HG03060 (cell line): ENCODE measurements around the gene TPBGL.

Source experiments
- ATAC-seq: cut with Tn5 transposase; IDR thresholded peaks from one replicate; pipeline ENCODE4 v1.9.1; 2021; ENCODE audit warnings: low read depth, moderate number of reproducible peaks; ENCODE audit not compliant: unreplicated experiment

The TPBGL gene, protein sequence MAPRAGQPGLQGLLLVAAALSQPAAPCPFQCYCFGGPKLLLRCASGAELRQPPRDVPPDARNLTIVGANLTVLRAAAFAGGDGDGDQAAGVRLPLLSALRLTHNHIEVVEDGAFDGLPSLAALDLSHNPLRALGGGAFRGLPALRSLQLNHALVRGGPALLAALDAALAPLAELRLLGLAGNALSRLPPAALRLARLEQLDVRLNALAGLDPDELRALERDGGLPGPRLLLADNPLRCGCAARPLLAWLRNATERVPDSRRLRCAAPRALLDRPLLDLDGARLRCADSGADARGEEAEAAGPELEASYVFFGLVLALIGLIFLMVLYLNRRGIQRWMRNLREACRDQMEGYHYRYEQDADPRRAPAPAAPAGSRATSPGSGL

DNA sequence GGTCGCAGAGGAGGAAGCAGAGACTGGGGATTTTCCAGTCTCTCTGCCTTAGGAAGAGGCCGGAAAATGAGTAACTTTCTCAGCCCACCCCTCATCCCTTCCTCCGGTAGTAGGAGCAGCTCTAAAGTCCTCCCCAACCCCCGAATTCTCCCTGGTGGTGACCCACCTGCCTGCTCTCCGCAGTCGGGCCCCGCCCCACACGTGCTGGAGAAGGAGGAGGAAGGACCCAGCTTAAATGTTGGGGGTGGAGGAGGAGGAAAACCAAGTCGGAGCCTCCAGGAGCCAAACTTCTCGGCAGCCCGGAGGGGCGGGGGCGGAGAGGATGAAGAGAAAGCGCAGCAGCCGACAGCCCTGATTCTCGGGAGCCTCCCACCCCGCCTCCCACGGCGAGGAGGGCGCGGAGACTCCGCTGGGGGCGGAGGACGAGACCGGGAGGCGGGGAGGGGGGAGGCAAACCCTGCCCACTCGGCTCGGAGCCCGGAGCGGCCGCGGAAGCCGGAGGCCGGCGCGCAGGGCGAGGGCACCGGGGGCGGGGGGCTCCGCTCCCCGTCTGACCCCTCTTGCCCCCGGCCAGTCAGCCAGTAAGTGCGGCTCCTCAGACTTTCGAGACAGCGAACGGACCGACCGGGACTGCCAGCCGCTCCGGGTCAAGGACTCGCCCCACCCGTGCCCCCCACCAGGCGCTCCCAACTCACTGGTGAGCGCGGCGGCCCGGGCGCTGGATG is at the start of gene TPBGL:
TSS of gene TPBGL (plus strand) at position 464 of the 725 bp plus-strand sequence. CDS start 276 bp downstream, outside the sequence.
- no peak for ATAC-seq

DNA sequence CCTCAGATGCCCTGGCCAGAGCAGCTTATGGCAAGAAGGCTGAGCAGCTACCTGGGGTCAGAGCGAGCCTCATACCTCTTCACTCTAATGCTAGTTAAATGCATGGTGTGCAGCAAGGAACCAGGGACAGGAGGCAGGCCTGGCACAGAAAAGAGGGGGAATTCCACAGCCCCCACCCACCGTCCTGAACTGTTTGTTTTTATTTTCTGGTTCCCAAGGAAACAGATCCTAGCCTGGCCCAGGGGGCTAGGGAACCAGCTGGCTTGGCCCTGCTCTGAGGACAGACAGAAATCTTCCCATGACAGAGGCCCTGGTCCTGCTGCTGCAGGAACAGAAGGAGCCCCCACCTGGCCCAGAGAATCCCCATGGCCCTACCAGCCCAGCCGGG is 49.2 kb upstream of the TPBGL start:
- no peak for ATAC-seq

DNA sequence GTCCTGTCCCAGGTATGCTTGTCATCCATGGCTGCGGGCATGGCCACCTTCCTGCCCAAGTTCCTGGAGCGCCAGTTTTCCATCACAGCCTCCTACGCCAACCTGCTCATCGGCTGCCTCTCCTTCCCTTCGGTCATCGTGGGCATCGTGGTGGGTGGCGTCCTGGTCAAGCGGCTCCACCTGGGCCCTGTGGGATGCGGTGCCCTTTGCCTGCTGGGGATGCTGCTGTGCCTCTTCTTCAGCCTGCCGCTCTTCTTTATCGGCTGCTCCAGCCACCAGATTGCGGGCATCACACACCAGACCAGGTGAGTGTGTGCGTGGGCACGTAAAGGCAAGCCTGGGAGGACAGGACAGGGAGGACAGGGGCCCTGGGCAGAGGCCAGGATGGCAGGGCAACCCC is 47.3 kb upstream of the TPBGL start:
- no peak for ATAC-seq

DNA sequence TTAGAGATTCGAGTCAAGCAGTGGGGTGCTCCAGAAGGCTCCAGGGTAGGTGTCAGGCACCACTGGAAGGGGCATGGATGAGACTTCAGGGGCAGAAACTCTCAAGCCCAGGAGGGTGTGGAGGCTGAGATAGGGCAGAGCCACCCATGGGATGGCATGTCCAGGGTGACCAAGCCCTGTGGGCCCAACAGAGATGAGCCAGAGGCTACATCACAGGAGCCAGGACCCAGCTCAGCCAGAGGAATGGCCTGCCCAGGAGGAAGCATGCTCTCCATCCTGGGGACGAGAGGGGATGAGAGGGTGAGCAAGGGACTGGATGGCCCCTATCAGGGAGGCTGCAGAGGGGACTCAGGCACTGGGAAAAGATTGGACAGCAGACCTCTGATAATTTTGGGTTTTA is 46.9 kb upstream of the TPBGL start:
- ATAC-seq: no peak

DNA sequence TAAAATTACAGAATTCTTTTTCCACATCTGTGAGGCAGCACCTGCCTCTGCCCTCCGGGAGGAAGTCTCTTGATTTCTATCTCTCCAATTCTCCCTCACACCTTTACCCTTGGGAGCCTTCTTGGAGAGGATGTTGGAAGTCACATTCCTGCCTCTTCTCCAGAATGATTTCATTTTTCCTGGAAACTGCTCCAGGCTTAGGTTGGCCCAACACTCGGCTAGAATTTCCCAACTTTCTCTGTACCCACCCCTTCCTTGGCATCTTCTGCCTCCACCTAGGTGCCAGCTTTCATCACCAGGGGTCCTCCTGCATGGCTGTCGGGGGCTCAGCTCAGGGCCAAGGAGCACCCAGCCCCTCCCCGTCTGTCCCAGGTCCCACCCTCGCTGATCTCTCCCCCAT is 46.4 kb upstream of the TPBGL start:
- ATAC-seq: no peak

DNA sequence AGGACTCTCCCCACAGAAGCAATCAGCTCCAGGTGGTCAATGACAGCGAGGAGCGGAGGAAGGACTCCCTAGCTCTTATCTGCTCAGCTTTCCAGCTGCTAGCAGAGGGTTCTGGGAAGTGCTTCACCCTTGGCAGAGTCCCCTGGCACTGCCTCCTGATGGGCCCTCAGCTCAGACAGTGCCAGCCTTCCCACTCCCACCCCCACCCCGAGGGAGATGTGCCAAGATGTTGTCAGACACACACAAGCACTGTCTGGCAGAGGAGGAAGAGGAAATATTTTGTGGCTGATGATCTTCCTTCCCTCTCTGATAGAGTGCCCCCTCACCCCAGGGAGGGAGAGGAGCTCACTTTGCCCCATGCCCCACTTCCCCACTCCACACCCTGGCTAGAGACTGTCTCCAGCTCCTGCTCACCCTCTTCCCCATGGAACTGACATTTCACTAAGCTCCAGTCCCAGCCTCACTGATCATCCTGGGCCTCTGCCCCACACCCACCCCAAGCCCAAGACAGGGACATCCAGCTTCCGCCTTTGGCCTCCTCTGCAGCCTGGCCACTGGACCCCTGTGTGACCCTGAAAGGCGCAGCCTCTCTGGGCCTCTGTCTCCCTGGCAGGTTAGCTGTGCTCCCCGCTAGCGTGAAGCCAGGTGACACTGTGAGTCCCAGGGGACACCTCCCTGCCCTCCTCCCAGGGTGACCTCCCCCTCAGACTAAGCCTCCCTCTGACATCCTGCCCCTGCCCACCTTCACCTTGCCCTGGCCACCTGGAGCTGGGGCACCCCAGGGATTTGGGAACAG is 45.2 kb upstream of the TPBGL start:
- no peak for ATAC-seq

DNA sequence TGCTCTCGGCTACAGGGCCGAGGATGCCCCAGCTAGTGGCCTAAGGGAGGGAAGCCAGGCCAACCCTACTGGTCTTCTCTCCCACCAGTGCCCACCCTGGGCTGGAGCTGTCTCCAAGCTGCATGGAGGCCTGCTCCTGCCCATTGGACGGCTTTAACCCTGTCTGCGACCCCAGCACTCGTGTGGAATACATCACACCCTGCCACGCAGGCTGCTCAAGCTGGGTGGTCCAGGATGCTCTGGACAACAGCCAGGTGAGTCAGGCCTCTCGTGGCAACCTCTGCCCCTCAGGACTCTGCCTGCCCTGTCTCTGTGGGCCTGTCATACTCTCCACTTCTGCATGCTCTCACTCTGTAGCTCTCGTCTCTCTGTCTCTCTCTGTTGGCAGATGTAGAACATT is 44.1 kb upstream of the TPBGL start:
- no peak for ATAC-seq

DNA sequence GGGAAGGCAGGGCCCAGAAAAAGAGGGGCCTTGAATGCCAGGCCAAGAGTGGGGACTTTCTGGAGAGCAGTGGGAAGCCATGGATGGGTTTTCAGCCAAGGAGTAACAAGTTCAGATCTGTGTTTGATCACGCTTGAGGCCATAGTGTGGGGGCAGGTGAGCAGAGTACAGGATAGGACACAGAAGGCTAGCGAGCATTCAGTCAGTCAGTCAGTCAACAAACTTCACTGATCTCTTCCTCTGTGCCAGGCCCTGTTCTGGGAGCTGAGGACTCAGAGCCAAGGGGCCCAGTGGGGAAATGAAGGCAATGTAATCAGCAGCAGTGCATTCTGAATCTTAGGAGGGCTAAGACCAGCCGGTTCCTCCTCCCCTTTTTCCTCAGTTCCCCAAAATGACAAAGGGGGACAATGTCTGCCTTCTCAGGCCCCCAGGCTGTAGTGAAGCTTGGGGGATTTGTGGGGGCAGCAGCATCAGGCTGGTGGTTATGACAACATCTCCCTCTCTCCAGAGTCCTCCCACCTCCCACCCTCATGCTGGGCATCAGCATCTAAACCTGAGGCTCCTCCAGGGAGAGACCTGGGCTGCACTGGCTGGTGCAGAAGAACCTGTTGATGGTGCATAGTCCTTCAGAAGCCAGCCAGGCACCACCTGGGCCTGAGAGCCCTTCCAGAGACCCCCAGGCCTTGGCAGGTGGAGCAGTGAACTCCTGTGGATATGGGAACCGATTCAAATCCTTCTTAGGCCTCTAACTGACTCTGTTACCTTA is 42.9 kb upstream of the TPBGL start:
- ATAC-seq: no peak

DNA sequence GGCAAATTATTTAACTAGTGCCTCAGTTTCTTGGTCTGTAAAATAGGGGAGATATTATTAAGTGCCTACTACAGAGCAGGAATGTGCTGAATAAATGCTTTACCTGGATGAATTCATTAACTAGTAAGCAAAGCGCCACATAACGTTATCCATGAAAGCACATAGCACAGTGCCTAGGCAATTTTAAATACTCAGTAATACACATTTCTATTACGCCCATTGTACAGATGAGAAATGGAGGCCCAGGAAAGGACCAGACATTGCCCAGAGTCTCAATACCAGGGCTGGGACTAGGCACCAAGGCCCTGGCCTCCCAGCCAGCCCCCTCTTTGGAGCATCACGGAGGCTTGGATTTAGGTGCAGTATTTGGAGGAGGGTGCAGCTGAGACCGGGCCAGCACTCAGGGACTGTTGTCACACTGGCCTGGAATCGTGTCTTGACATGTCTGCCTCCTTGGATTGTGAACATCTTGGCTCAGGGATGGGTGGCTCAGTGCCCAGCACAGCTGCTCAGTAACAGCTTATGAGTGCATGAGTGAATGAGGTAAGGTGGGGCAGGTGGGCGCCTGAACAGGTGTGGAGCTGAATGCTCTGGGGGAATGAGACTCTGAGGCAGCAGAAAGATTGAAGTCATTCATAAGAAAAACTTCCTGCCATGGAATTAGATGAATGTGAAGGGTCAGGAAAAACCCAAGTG is 42.1 kb upstream of the TPBGL start:
- no peak for ATAC-seq

DNA sequence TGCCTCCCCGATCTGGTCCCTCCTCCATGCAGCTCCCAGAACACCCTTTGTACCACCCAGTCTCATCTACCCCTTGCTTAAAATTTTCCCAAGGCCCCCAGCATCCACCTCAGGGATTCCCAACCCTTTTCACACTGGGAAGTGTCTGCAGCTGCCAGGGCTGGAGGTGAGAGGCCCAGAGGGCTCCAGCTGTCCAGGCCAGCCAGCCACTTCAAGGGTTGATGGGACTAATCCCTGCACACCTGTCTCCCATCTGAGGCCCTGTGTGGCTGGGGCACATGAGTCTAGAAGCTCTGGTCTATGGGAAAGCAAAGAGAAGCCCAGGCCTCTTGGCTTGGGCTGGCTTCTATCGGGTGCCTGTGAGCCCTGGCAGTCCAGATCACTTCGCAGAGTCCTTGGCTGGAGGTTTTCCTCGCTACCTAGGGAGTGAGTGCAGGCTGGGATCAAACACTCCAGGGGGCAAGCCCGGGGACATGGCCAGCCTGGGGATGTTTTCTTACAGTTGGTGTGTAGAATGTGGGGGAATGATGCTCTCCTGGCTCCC is 41.1 kb upstream of the TPBGL start:
- ATAC-seq: no peak

DNA sequence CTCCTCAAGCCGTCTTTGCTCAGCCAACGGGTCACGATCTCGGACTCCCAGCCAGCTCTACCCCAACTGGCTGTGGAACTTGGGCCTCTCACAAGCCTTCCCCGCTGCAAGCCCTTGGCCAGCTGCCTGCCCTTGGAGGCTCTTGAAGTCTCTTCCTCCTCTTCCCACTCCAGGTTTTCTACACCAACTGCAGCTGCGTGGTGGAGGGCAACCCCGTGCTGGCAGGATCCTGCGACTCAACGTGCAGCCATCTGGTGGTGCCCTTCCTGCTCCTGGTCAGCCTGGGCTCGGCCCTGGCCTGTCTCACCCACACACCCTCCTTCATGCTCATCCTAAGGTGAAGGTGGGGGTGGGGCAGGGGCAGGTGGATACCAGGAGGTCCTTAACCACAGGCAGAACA is 40.5 kb upstream of the TPBGL start:
- no peak for ATAC-seq

DNA sequence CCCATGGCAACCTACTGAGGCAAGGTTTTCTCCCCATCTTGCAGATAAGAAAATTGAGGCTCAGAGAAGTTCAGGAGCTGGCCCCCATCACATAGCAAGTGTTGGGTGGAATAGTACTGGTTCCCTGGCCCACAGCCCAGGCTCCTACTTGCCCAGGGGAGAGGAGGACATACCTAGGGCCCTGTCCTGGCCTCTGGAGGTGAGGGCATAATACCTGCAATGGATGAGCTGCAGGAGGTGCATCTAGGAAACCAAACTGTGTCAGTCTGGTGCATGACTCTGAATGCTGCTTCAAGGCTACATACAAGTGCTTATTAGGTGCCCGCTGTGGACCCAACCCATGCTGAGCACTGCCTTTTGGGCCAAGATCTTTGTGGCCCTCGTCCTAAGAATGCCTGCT is 40.0 kb upstream of the TPBGL start:
- no peak for ATAC-seq

DNA sequence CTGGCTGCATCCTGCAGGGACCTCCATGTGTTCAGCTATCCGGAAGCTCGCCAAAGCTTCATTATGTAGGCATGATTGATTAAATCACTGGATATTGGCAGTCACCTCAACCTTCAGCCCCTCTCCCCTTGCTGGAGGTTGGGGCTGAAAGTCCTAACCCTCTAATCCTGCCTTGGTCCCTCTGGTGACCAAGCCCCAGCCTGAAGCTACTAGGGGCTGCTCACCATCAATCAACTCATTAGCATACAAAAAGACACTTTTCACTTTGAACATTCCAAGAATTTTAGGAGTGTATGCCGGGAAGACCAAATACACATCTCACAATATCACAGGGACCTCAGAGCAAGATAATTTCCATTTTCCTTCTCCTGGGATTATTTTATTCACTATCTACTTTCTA is 38.8 kb upstream of the TPBGL start:
- no peak for ATAC-seq

DNA sequence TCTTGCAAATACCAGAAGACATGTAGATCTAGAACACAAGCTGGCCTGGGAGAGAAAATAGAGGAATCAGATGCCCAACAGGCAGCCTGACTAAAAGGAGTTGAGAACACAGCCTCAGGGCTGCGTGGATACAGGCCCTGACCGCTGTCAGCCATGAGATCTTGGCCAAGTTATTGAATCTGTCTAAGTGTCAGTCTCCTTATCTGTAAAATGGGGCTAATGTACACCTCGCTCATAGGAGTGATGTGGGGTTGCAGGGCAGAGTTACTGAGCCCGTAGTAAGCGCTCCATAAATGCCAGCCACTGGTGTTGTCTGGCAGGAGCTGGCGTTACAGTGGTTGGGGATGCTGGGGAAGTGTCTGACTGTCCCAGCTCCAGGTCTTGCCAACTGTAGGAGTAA is 38.4 kb upstream of the TPBGL start:
- no peak for ATAC-seq

DNA sequence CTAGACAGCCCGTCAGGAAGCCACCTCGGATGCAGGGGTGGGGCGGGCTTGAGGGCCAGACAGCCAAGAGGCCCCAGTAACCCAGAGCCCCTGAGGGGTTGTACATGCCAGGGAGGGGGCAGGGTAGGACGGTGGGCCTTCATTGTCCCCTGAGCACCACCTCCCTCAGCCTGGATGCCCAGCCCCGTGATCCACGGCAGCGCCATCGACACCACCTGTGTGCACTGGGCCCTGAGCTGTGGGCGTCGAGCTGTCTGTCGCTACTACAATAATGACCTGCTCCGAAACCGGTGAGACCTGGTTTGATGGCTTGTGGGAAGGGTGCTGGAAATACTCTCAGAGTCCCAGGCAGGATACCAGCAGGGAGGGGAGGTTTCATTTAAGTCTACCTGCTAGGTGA is 37.4 kb upstream of the TPBGL start:
- no peak for ATAC-seq

DNA sequence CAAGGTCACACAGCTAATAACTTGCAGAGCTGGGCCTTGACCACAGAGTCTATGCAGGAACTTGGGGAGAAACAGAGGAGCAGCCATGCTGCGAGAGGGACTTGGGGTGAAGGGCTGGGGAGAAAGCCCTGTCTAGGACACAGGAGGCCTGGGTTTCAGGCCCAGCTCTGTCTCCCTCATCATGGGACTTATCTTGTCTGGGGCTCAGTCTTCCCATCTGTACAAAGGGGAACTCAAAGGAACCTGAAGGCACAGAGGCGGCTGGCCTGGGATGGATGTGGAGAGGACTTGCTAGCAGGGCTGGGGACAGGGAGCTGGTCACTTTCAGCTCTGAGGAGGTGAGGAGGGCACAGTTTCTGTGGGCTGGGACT is 36.9 kb upstream of the TPBGL start:
- no peak for ATAC-seq

DNA sequence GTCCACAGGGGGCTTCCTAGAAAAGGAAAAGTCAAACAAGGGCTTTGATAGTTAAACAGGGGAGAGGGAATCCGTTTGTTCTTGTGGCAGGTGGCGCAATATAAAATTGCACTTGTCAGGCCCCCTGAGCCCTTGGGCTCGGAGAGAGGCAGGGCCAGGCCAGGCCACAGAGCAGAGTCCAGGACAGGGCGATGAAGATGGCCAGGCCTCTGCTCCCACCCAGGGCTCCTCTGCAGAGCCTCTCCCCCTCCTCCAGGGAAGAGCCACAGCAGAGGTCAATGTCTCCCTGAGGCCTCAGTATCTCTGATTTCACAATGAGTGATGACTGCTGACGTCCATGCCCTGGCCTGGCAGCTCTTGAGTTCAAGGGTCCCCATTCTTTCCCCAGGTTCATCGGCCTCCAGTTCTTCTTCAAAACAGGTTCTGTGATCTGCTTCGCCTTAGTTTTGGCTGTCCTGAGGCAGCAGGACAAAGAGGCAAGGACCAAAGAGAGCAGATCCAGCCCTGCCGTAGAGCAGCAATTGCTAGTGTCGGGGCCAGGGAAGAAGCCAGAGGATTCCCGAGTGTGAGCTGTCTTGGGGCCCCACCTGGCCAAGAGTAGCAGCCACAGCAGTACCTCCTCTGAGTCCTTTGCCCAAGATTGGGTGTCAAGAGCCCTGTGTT is 36.4 kb upstream of the TPBGL start:
- ATAC-seq: no peak

DNA sequence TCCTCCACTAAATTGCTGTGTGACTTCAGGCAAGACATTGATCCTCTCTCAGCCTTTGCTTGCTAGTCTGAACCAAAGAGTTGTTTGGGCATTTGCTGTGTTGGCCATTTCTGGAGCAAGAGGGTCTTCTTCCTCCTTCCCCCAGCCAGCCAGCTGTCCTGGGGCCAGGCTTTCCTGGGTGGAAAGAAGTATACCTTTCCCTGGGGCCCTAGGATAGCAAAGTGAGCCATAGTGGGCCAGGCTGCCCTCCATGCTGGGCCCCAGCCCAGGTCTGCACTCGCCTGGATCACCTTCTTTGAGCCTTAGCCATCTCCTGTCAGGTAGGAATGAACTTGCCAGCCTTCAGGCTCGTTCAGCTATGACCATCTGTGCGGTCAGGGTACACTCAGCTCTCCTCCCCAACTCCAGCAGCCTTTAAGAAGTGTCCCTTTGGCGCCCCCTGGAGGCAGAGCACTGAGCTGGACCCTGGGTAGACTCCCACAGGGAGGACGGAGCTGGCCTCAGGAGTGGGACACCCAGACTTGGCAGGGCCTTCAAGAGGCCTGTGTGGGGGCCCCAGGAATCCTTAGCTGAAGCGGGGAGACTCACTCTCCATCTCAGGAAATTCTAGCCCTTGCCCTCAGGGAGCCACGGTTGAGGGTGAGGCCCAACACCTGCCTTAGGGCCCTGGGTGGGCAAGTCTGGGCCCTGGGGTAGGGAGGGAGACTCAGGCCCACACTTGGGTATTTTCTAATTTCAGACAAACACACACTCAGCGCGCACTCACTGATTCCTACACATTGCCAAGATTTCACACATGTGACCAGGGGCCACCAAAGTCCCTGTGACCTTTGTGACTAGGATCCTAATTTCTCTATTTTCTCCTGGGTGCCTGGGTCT is 35.6 kb upstream of the TPBGL start:
- ATAC-seq: no peak
